Neural progenitor cell (in vitro differentiated cells): ENCODE measurements around the gene PTPRN2. TPM values are rescaled to one million over a fixed set of nuclear protein-coding genes. Genes with fewer than 3 reads are reported as not detected.

Experiments used
- DNase-seq: peaks from one replicate; pipeline ENCODE4 v3.0.0-alpha.2; 2016; ENCODE audit warnings: low spot score
- H2AFZ ChIP-seq: fragments of 200-600 bp; sonication (generic); replicated peaks from 2 replicates; pipeline ENCODE4 v1.6.1; 2016; ENCODE audit warnings: antibody characterized with exemption
- H3F3A ChIP-seq: fragments of 200-600 bp; sonication (generic); 2 replicates; pipeline ENCODE4 v1.6.1; 2016; ENCODE audit warnings: antibody characterized with exemption, low read depth
- H3K27ac ChIP-seq: fragments of 200-600 bp; sonication (generic); 2 replicates; pipeline ENCODE4 v1.5.1; 2016; ENCODE audit warnings: mild to moderate bottlenecking
- H3K27me3 ChIP-seq: fragments of 200-600 bp; sonication (generic); 2 replicates; pipeline ENCODE4 v1.6.1; 2016; ENCODE audit warnings: mild to moderate bottlenecking, moderate library complexity
- H3K36me3 ChIP-seq: fragments of 200-600 bp; sonication (generic); 2 replicates; pipeline ENCODE4 v1.5.1; 2016
- H3K4me1 ChIP-seq: fragments of 200-600 bp; sonication (generic); 2 replicates; pipeline ENCODE4 v1.6.1; 2016; ENCODE audit warnings: mixed run types
- H3K4me2 ChIP-seq: fragments of 200-600 bp; sonication (generic); 2 replicates; pipeline ENCODE4 v1.6.1; 2016
- H3K4me3 ChIP-seq: fragments of 200-600 bp; sonication (generic); 2 replicates; pipeline ENCODE4 v1.5.1; 2016
- H3K79me2 ChIP-seq: fragments of 200-600 bp; sonication (generic); 2 replicates; pipeline ENCODE4 v1.6.1; 2016; ENCODE audit warnings: low read depth
- H3K9ac ChIP-seq: fragments of 200-600 bp; sonication (generic); 2 replicates; pipeline ENCODE4 v1.6.1; 2016
- H3K9me3 ChIP-seq: fragments of 200-600 bp; sonication (generic); 2 replicates; pipeline ENCODE4 v1.5.1; 2016; ENCODE audit warnings: low read depth
- H4K20me1 ChIP-seq: fragments of 200-600 bp; sonication (generic); 2 replicates; pipeline ENCODE4 v1.6.1; 2016; ENCODE audit warnings: low read depth
- H3K27ac Mint-ChIP-seq: 3 replicates; pipeline ENCODE4 v1.8.0; 2021; ENCODE audit warnings: mixed read lengths
- H3K27me3 Mint-ChIP-seq: 2 replicates; pipeline ENCODE4 v1.8.0; 2022; ENCODE audit warnings: low read depth, mild to moderate bottlenecking, inconsistent platforms, moderate library complexity, mixed read lengths; ENCODE audit not compliant: insufficient read depth
- H3K36me3 Mint-ChIP-seq: 3 replicates; pipeline ENCODE4 v1.8.0; 2021; ENCODE audit warnings: mixed read lengths
- H3K4me1 Mint-ChIP-seq: 3 replicates; pipeline ENCODE4 v1.8.0; 2021; ENCODE audit warnings: mixed read lengths
- H3K4me3 Mint-ChIP-seq: 3 replicates; pipeline ENCODE4 v1.8.0; 2021; ENCODE audit warnings: mild to moderate bottlenecking, moderate library complexity, mixed read lengths
- H3K9me3 Mint-ChIP-seq: 3 replicates; pipeline ENCODE4 v1.8.0; 2020; ENCODE audit warnings: mixed read lengths
- EZH2 ChIP-seq: fragments of 200-600 bp; sonication (generic); IDR thresholded peaks from 2 replicates; pipeline ENCODE4 v1.6.1; 2017; ENCODE audit warnings: antibody characterized with exemption, mild to moderate bottlenecking, moderate library complexity
- EZH2phosphoT487 ChIP-seq: fragments of 200-600 bp; sonication (generic); IDR thresholded peaks from 2 replicates; pipeline ENCODE4 v1.6.1; 2017; ENCODE audit warnings: antibody characterized with exemption
- total RNA-seq: library from RNA; depleted of rRNA; stranded (reverse); fragments of >200 nt; gene quantifications from 2 replicates; pipeline ENCODE4 v1.2.3, GENCODE V29; 2015; ENCODE audit warnings: low replicate concordance
- TF ChIP-seq, protein P1 (sequence below): fragments of 200-600 bp; sonication (generic); IDR thresholded peaks from 2 replicates; pipeline ENCODE4 v1.5.1; 2017; ENCODE audit warnings: antibody characterized with exemption, mild to moderate bottlenecking

Gene PTPRN2
- total RNA-seq, 1 donor from 2014 or later = 3.0 TPM

GRCh38 chr7:158216198-158216597 is 371.4 kb downstream of the PTPRN2 start:
- Histone ChIP-seq H2AFZ (no peak overlapping the region), H3K27ac (no peak overlapping the region), H3K9ac (no peak overlapping the region), H3K79me2 (no peaks in the 10 kb centered on the region), H3K27me3 (no peaks in the 10 kb centered on the region), H3K4me3 (no peak overlapping the region), H3K9me3 (no peaks in the 10 kb centered on the region), H4K20me1 (no peaks in the 10 kb centered on the region), H3K36me3 (no peaks in the 10 kb centered on the region), H3F3A (no peaks in the 10 kb centered on the region), H3K4me1 (no peaks in the 10 kb centered on the region), H3K4me2 (no peak overlapping the region)
- Mint-ChIP-seq H3K27me3 (no peaks in the 10 kb centered on the region), H3K27ac (no peak overlapping the region), H3K36me3 (no peaks in the 10 kb centered on the region), H3K9me3 (peaks cover 10% of the 10 kb centered on the region), H3K4me1 (no peaks in the 10 kb centered on the region), H3K4me3 (no peak overlapping the region)
- TF ChIP-seq, protein P1, sequence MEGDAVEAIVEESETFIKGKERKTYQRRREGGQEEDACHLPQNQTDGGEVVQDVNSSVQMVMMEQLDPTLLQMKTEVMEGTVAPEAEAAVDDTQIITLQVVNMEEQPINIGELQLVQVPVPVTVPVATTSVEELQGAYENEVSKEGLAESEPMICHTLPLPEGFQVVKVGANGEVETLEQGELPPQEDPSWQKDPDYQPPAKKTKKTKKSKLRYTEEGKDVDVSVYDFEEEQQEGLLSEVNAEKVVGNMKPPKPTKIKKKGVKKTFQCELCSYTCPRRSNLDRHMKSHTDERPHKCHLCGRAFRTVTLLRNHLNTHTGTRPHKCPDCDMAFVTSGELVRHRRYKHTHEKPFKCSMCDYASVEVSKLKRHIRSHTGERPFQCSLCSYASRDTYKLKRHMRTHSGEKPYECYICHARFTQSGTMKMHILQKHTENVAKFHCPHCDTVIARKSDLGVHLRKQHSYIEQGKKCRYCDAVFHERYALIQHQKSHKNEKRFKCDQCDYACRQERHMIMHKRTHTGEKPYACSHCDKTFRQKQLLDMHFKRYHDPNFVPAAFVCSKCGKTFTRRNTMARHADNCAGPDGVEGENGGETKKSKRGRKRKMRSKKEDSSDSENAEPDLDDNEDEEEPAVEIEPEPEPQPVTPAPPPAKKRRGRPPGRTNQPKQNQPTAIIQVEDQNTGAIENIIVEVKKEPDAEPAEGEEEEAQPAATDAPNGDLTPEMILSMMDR = no peak
- TF ChIP-seq EZH2 (no peak), EZH2phosphoT487 (no peak)
- DNase-seq = no peak

GRCh38 chr7:158209435-158209834 is 378.2 kb downstream of the PTPRN2 start:
- no peak for DNase-seq
- no peak overlapping the region for H2AFZ ChIP-seq
- Mint-ChIP-seq H3K27ac (no peak overlapping the region), H3K27me3 (no peaks in the 10 kb centered on the region), H3K9me3 (peaks cover 2% of the 10 kb centered on the region), H3K4me3 (no peak overlapping the region), H3K4me1 (no peaks in the 10 kb centered on the region), H3K36me3 (no peaks in the 10 kb centered on the region)
- H3K4me2 ChIP-seq = no peak overlapping the region
- no peaks in the 10 kb centered on the region for H3K4me1 ChIP-seq
- H3K27ac ChIP-seq = no peak overlapping the region
- H3K36me3 ChIP-seq = peaks cover 3% of the 10 kb centered on the region
- no peak overlapping the region for H3K9ac ChIP-seq
- H3K9me3 ChIP-seq = no peaks in the 10 kb centered on the region
- no peak overlapping the region for H3K4me3 ChIP-seq
- H3K27me3 ChIP-seq = no peaks in the 10 kb centered on the region
- no peaks in the 10 kb centered on the region for H3K79me2 ChIP-seq
- TF ChIP-seq, protein P1 = no peak
- no peak for TF ChIP-seq EZH2
- no peak for TF ChIP-seq EZH2phosphoT487
- no peaks in the 10 kb centered on the region for H4K20me1 ChIP-seq
- no peaks in the 10 kb centered on the region for H3F3A ChIP-seq

GRCh38 chr7:158206341-158206740 is 381.3 kb downstream of the PTPRN2 start:
- H4K20me1 ChIP-seq = no peaks in the 10 kb centered on the region
- H2AFZ ChIP-seq = no peak overlapping the region
- H3K27ac Mint-ChIP-seq = no peak overlapping the region
- H3K4me3 ChIP-seq = no peak overlapping the region
- no peaks in the 10 kb centered on the region for H3K9me3 ChIP-seq
- no peaks in the 10 kb centered on the region for H3K27me3 Mint-ChIP-seq
- peaks cover 3% of the 10 kb centered on the region for H3K36me3 ChIP-seq
- H3K9ac ChIP-seq = no peak overlapping the region
- no peak overlapping the region for H3K27ac ChIP-seq
- no peak overlapping the region for H3K4me2 ChIP-seq
- no peaks in the 10 kb centered on the region for H3K4me1 Mint-ChIP-seq
- no peak for TF ChIP-seq EZH2phosphoT487
- TF ChIP-seq, protein P1 = no peak
- no peak for TF ChIP-seq EZH2
- no peaks in the 10 kb centered on the region for H3K27me3 ChIP-seq
- H3K4me3 Mint-ChIP-seq = no peak overlapping the region
- DNase-seq = no peak
- H3K79me2 ChIP-seq = no peaks in the 10 kb centered on the region
- no peaks in the 10 kb centered on the region for H3K36me3 Mint-ChIP-seq
- no peaks in the 10 kb centered on the region for H3F3A ChIP-seq
- peaks cover 2% of the 10 kb centered on the region for H3K9me3 Mint-ChIP-seq
- H3K4me1 ChIP-seq = no peaks in the 10 kb centered on the region
